Prostate gland (tissue), 2 donors: Measurements from ENCODE around the gene SV2C.

Experiments
- CTCF ChIP-seq, 4 experiments: fragments of 200-600 bp in 2 of 4; fragments of 450-650 bp in 2 of 4; sonication (generic) in 2 of 4; IDR thresholded peaks; 1 replicate in 3 of 4; 2 replicates in 1 of 4; pipeline ENCODE4 v1.5.1; 2016 to 2019; ENCODE audit warnings: antibody characterized with exemption in 4 of 4, mild to moderate bottlenecking in 2 of 4, moderate library complexity in 2 of 4
- POLR2A ChIP-seq: fragments of 450-650 bp; IDR thresholded peaks from one replicate; pipeline ENCODE4 v1.6.1; 2016; ENCODE audit warnings: antibody characterized with exemption, mild to moderate bottlenecking
- POLR2AphosphoS5 ChIP-seq: sonication (generic); formaldehyde crosslinking; IDR thresholded peaks from one replicate; pipeline ENCODE4 v1.6.1; 2017; ENCODE audit warnings: antibody characterized with exemption

GRCh38 chr5:76331126-76331525, 247.9 kb downstream of the SV2C start:
- TF ChIP-seq CTCF (IDR thresholded peaks at IDR 0.05) (no peak), POLR2A (no peak), POLR2AphosphoS5 (no peak)
